OCI-LY7 (cell line): ENCODE results near the gene KIZ. TPM values are rescaled to one million over a fixed set of nuclear protein-coding genes. Genes with fewer than 3 reads are reported as not detected.

Experiments used
- BruUV-seq: library from RNA; stranded (reverse); fragments of 400-500 nt; replicated peaks from 2 replicates; lab custom pipeline; 2021; lab: Mats Ljungman, UMichigan
- CTCF ChIA-PET: fragments of 300-600 bp; sonication (Branson Sonifier 250); formaldehyde crosslinking; loops from one replicate; lab custom pipeline; 2022; ENCODE audit warnings: antibody characterized with exemption; ENCODE audit not compliant: unreplicated experiment; lab: Charles Lee
- POLR2A ChIA-PET: fragments of 300-600 bp; sonication (Branson Sonifier 250); formaldehyde crosslinking; loops from one replicate; lab custom pipeline; 2022; ENCODE audit warnings: antibody characterized with exemption; lab: Charles Lee
- DNase-seq: peaks from one replicate; pipeline ENCODE4 v3.0.0-alpha.2; 2015; ENCODE audit warnings: low spot score
- H2AFZ ChIP-seq: fragments of 200-600 bp; sonication (generic), shearing (Covaris generic); 2 replicates; pipeline ENCODE4 v1.6.1; 2014; ENCODE audit warnings: mild to moderate bottlenecking, antibody characterized with exemption, low read length, moderate library complexity
- H3K27ac ChIP-seq: fragments of 200-600 bp; sonication (generic); 2 replicates; pipeline ENCODE4 v1.5.1; 2014; ENCODE audit warnings: mixed run types, low read depth, mild to moderate bottlenecking, moderate library complexity, low read length, inconsistent platforms; ENCODE audit not compliant: poor library complexity, severe bottlenecking
- H3K36me3 ChIP-seq: fragments of 200-600 bp; sonication (generic); 2 replicates; pipeline ENCODE4 v1.6.1; 2014; ENCODE audit warnings: mild to moderate bottlenecking, antibody characterized with exemption, low read length, moderate library complexity, mixed read lengths; ENCODE audit not compliant: insufficient read depth
- H3K4me1 ChIP-seq: fragments of 200-600 bp; sonication (generic); 2 replicates; pipeline ENCODE4 v1.5.1; 2014; ENCODE audit warnings: mild to moderate bottlenecking, low read length; ENCODE audit not compliant: insufficient read depth, poor library complexity, severe bottlenecking
- H3K4me2 ChIP-seq: fragments of 200-600 bp; sonication (generic); 2 replicates; pipeline ENCODE4 v1.6.1; 2014; ENCODE audit warnings: mild to moderate bottlenecking, low read length
- H3K4me3 ChIP-seq: fragments of 200-600 bp; sonication (generic); 2 replicates; pipeline ENCODE4 v1.5.1; 2014; ENCODE audit warnings: mild to moderate bottlenecking, low read depth, low read length; ENCODE audit not compliant: poor library complexity, severe bottlenecking
- H3K79me2 ChIP-seq: fragments of 200-600 bp; sonication (generic); 2 replicates; pipeline ENCODE4 v1.6.1; 2016; ENCODE audit warnings: low read depth, mild to moderate bottlenecking, low read length, moderate library complexity, mixed read lengths; ENCODE audit not compliant: insufficient read depth
- H3K9me2 ChIP-seq: fragments of 200-600 bp; sonication (generic); 2 replicates; pipeline ENCODE4 v1.6.1; 2016; ENCODE audit warnings: mild to moderate bottlenecking, low read length, mixed read lengths; ENCODE audit not compliant: insufficient read depth
- H3K9me3 ChIP-seq: fragments of 200-600 bp; sonication (generic); 2 replicates; pipeline ENCODE4 v1.6.1; 2014; ENCODE audit warnings: mild to moderate bottlenecking, mixed run types, low read length, mixed read lengths
- H4K20me1 ChIP-seq: fragments of 200-600 bp; sonication (generic); 2 replicates; pipeline ENCODE4 v1.6.1; 2014; ENCODE audit warnings: mild to moderate bottlenecking, antibody characterized with exemption, low read length, moderate library complexity, mixed read lengths; ENCODE audit not compliant: insufficient read depth
- EZH2phosphoT487 ChIP-seq: fragments of 200-600 bp; sonication (generic); IDR thresholded peaks from 2 replicates; pipeline ENCODE4 v1.6.1; 2018; ENCODE audit warnings: low read depth, borderline replicate concordance, mild to moderate bottlenecking, mixed run types, antibody characterized with exemption, low read length, moderate library complexity, mixed read lengths
- intact Hi-C: fragments of 100-400 bp; cut with micrococcal nuclease; formaldehyde crosslinking; loops from one replicate; pipeline ENCODE4 v1.10.0; 2022; ENCODE audit not compliant: unreplicated experiment
- total RNA-seq, 2 experiments: library from RNA; depleted of rRNA in 1 of 2; stranded (reverse); fragments of >200 nt in 1 of 2; shearing (Covaris generic) in 1 of 2; gene quantifications; 2 replicates each; pipeline ENCODE4 v1.2.3, GENCODE V29; 2014 to 2022
- TF ChIP-seq, protein P1 (sequence below): fragments of 200-600 bp; sonication (generic); conservative IDR thresholded peaks from 2 replicates; pipeline ENCODE4 v1.5.1; 2014; ENCODE audit warnings: mild to moderate bottlenecking, antibody characterized with exemption, low read length, moderate library complexity, mixed read lengths

Gene KIZ
- total RNA-seq, 2 experiments from 2014 or later, result 16.0 to 23.7 TPM

DNA sequence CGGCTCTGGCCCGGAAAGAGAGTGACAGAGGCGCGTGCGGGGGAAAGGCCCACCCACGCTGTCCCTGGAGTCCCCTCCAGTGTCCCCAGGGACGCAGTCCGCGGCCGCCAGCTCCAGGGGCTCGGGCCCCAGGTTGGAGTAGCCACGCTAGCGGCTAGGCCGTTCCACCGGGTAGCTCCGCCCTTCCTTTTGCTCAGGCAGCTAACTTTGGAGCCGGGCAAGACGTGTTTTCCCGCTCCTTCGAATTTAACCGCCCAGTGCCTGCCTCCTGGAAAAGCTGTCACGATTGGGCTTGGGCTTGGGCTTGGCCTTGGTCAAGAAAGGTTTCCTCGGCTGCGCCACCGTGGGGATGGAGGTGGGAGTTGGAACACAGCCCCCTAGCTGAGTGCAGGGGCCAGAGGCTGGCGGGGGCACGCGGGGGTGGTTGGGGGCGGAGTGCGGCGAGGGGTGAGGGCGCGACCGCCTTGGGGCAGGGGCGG, 24.4 kb upstream of the KIZ start:
- no TSS peak for BruUV-seq
- peak overlapping the region; percentile 74; the same call in 1 of the 2 replicates for H2AFZ ChIP-seq
- no peak overlapping the region for H3K27ac ChIP-seq
- intact Hi-C loops, result no loop called here
- POLR2A ChIA-PET, result interaction anchor here (0.7 to 3.5 kb wide), 2 partner anchors 12 to 25 kb away, joined by 6 to 17 read pairs; no protein-coding TSS in a partner anchor
- no peaks in the 10 kb centered on the region for H3K36me3 ChIP-seq
- no peaks in the 10 kb centered on the region for H3K79me2 ChIP-seq
- DNase-seq, result no peak
- CTCF ChIA-PET, result interaction anchor here (0.9 to 1.3 kb wide), 2 partner anchors 25 to 47 kb away, joined by 3 to 4 read pairs; partner anchors contain the start of gene KIZ
- peak overlapping the region; percentile 74 for H3K4me2 ChIP-seq
- no peaks in the 10 kb centered on the region for H4K20me1 ChIP-seq
- TF ChIP-seq, protein P1, sequence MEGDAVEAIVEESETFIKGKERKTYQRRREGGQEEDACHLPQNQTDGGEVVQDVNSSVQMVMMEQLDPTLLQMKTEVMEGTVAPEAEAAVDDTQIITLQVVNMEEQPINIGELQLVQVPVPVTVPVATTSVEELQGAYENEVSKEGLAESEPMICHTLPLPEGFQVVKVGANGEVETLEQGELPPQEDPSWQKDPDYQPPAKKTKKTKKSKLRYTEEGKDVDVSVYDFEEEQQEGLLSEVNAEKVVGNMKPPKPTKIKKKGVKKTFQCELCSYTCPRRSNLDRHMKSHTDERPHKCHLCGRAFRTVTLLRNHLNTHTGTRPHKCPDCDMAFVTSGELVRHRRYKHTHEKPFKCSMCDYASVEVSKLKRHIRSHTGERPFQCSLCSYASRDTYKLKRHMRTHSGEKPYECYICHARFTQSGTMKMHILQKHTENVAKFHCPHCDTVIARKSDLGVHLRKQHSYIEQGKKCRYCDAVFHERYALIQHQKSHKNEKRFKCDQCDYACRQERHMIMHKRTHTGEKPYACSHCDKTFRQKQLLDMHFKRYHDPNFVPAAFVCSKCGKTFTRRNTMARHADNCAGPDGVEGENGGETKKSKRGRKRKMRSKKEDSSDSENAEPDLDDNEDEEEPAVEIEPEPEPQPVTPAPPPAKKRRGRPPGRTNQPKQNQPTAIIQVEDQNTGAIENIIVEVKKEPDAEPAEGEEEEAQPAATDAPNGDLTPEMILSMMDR, result no peak
- no peak for TF ChIP-seq EZH2phosphoT487
- peaks cover 36% of the 10 kb centered on the region for H3K4me1 ChIP-seq
- H3K4me3 ChIP-seq, result no peak overlapping the region
- no peaks in the 10 kb centered on the region for H3K9me3 ChIP-seq
- H3K9me2 ChIP-seq, result no peaks in the 10 kb centered on the region

DNA sequence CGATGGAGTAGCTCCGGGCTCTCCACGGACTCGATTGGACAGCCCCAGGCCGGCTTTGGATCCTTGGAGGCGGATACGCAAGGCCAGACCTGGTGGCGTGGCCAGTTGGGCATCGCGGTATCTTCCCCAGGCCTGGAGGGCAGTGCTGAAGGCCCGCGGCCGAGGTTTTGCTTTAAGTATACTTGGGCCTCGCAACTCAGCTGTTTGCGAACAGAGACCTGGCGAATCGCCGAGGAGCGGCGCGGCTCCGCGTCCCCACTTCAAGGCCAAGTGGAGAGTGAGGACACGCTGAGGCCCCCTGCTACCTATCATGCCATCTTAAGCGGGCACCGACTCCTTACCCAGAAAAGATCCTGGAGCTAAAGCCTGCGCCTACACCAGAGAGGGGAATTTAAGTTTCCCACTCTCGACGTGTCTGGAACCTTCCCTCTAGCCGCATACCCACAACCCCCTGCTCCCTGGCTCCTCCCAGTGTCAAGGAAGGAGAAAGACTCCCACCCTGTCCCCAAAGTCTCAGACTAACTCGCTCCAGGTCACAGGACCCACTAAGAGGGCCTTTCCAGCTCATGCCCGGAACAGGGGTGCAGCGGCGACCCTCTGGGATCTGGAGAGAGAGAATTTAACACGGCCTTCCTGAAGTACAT, 23.8 kb upstream of the KIZ start:
- H4K20me1 ChIP-seq, result no peaks in the 10 kb centered on the region
- peak overlapping the region; percentile 45 for H3K4me3 ChIP-seq
- no peaks in the 10 kb centered on the region for H3K9me2 ChIP-seq
- no TSS peak for BruUV-seq
- peak overlapping the region; percentile 70; the same call in 1 of the 2 replicates for H2AFZ ChIP-seq
- peak overlapping the region; percentile 47 for H3K4me2 ChIP-seq
- POLR2A ChIA-PET, result interaction anchor here (0.7 to 3.5 kb wide), 2 partner anchors 12 to 24 kb away, joined by 6 to 17 read pairs; no protein-coding TSS in a partner anchor
- H3K36me3 ChIP-seq, result no peaks in the 10 kb centered on the region
- H3K4me1 ChIP-seq, result peaks cover 35% of the 10 kb centered on the region
- no peaks in the 10 kb centered on the region for H3K79me2 ChIP-seq
- intact Hi-C loops, result no loop called here
- H3K27ac ChIP-seq, result no peak overlapping the region
- CTCF ChIA-PET, result interaction anchor here (0.9 to 1.3 kb wide), 2 partner anchors 24 to 47 kb away, joined by 3 to 4 read pairs; partner anchors contain the start of gene KIZ
- no peak for DNase-seq
- TF ChIP-seq, protein P1, result peak; percentile 26; the same call in 1 of the 2 replicates
- TF ChIP-seq EZH2phosphoT487, result no peak
- no peaks in the 10 kb centered on the region for H3K9me3 ChIP-seq
